Measurements from ENCODE around the gene CNTN1. TPM values are rescaled to one million over a fixed set of nuclear protein-coding genes. Genes with fewer than 3 reads are reported as not detected.

Gene CNTN1
- total and polyA plus RNA-seq, 2 of the 8 experiments (the other 6 are each of a cell fraction or from before 2014, with no cell fraction given), result 7.2 to 21.8 TPM

DNA sequence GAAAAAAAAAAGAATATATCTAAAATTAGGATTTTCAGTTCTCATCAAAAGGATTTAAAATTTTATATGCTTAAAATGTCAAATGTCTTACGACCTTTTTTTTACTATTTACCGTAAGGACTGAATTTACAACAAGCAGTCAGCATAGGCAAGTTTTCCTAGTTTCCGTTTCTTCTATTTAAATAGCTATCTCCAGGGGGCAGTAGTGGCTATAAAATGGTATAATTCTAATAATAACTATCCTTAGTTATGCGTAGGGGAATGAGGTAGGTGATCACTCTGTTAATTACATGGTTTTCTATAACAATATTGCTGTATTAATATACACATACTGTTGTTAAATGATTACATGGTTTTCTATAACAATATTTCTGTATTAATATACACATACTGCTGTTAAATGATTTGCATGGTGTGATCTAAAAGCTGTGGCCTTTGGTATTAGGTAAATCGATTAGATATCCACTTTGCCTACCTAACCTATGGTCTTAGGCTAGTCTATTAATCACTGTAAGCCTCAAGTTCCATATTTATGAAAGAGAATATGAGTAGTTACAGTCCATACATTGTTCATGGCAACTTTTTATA is 278.2 kb downstream of the CNTN1 start (continued):
- TF ChIP-seq ASH2L (IDR thresholded peaks at IDR 0.05; ENCODE audit: low read length) (no peak), SUZ12 (IDR thresholded peaks at IDR 0.05; ENCODE audit: low read length) (no peak)

Data from H1 (cell line).